Lower lobe of right lung (tissue), 2 donors: ENCODE data around the gene SCTR. TPM values are rescaled to one million over a fixed set of nuclear protein-coding genes. Genes with fewer than 3 reads are reported as not detected.

Experiments
- ATAC-seq, 2 donors: fragments of 200-7000 bp; cut with Tn5 transposase; one replicate each; pipeline ENCODE4 v1.9.1; 2020 to 2022; ENCODE audit warnings: mild to moderate bottlenecking in 2 of 2, moderate library complexity in 2 of 2
- DNase-seq: peaks from one replicate; pipeline ENCODE4 v3.0.0-alpha.2; 2020
- H3K27ac ChIP-seq: fragments of 200-600 bp; one replicate; pipeline ENCODE4 v1.8.0; 2022
- H3K27me3 ChIP-seq: fragments of 200-600 bp; one replicate; pipeline ENCODE4 v1.8.0; 2022; ENCODE audit warnings: low read depth
- H3K36me3 ChIP-seq: fragments of 200-600 bp; one replicate; pipeline ENCODE4 v1.8.0; 2022; ENCODE audit warnings: mild to moderate bottlenecking
- H3K4me1 ChIP-seq: fragments of 200-600 bp; one replicate; pipeline ENCODE4 v1.8.0; 2022
- H3K4me3 ChIP-seq: fragments of 200-600 bp; one replicate; pipeline ENCODE4 v1.8.0; 2022; ENCODE audit warnings: mild to moderate bottlenecking
- H3K9me3 ChIP-seq: fragments of 200-600 bp; one replicate; pipeline ENCODE4 v1.8.0; 2022
- intact Hi-C: fragments of 100-400 bp; cut with DNase I; formaldehyde crosslinking; loops from one replicate; pipeline ENCODE4 v1.11.0; 2022
- total RNA-seq: library from RNA; stranded (reverse); fragmentation: NEBNext Ultra II Directional; extraction: Animal tissue kit (Norgen Biotek cat#: 25700); gene quantifications from one replicate; pipeline ENCODE4 v1.2.1, GENCODE V29; 2021
- TF ChIP-seq, protein P1 (sequence below): fragments of 200-600 bp; IDR thresholded peaks from one replicate; pipeline ENCODE4 v1.8.0; 2022; ENCODE audit warnings: antibody characterized with exemption, mild to moderate bottlenecking
- donor health status: DM: no; HTN: yes; CAD: no; lungs with severe emphysema.

The SCTR gene
- total RNA-seq, 1 donor from 2014 or later, result 13.2 TPM

GRCh38 chr2:119442850-119443249, 81.4 kb downstream of the SCTR start:
- no peak for ATAC-seq
- H3K36me3 ChIP-seq, result no peaks in the 10 kb centered on the region
- TF ChIP-seq, protein P1, sequence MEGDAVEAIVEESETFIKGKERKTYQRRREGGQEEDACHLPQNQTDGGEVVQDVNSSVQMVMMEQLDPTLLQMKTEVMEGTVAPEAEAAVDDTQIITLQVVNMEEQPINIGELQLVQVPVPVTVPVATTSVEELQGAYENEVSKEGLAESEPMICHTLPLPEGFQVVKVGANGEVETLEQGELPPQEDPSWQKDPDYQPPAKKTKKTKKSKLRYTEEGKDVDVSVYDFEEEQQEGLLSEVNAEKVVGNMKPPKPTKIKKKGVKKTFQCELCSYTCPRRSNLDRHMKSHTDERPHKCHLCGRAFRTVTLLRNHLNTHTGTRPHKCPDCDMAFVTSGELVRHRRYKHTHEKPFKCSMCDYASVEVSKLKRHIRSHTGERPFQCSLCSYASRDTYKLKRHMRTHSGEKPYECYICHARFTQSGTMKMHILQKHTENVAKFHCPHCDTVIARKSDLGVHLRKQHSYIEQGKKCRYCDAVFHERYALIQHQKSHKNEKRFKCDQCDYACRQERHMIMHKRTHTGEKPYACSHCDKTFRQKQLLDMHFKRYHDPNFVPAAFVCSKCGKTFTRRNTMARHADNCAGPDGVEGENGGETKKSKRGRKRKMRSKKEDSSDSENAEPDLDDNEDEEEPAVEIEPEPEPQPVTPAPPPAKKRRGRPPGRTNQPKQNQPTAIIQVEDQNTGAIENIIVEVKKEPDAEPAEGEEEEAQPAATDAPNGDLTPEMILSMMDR, result no peak
- no peak overlapping the region for H3K27ac ChIP-seq
- intact Hi-C loops, result no loop called here
- H3K9me3 ChIP-seq, result no peaks in the 10 kb centered on the region
- no peaks in the 10 kb centered on the region for H3K27me3 ChIP-seq
- H3K4me3 ChIP-seq, result no peak overlapping the region
- DNase-seq, result no peak
- H3K4me1 ChIP-seq, result no peaks in the 10 kb centered on the region

DNA sequence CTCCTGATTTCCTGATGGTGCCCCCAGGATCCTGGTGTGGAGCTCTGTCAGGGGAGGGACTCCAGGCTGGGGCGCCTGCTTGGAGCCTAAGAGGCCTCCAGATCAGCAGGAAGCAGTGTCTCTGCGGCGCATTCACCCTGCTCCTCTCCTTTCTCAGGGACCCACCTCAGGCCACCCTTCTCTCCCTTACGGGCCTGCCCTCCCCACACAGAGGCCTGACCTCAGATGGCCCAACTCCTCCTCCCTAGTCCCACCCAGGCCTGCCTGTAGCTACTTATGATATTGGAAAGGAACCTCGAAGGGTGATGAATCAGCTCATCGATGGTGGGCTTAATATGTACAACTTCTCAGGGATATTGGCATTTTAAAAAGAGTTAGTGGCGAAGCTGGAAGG, 82.1 kb downstream of the SCTR start:
- intact Hi-C loops, result no loop called here
- ATAC-seq, result no peak
- H3K4me3 ChIP-seq, result no peak overlapping the region
- no peak for DNase-seq
- H3K27me3 ChIP-seq, result no peaks in the 10 kb centered on the region
- no peaks in the 10 kb centered on the region for H3K9me3 ChIP-seq
- TF ChIP-seq, protein P1, result no peak
- H3K27ac ChIP-seq, result no peak overlapping the region
- no peaks in the 10 kb centered on the region for H3K4me1 ChIP-seq
- H3K36me3 ChIP-seq, result peaks cover 4% of the 10 kb centered on the region

DNA sequence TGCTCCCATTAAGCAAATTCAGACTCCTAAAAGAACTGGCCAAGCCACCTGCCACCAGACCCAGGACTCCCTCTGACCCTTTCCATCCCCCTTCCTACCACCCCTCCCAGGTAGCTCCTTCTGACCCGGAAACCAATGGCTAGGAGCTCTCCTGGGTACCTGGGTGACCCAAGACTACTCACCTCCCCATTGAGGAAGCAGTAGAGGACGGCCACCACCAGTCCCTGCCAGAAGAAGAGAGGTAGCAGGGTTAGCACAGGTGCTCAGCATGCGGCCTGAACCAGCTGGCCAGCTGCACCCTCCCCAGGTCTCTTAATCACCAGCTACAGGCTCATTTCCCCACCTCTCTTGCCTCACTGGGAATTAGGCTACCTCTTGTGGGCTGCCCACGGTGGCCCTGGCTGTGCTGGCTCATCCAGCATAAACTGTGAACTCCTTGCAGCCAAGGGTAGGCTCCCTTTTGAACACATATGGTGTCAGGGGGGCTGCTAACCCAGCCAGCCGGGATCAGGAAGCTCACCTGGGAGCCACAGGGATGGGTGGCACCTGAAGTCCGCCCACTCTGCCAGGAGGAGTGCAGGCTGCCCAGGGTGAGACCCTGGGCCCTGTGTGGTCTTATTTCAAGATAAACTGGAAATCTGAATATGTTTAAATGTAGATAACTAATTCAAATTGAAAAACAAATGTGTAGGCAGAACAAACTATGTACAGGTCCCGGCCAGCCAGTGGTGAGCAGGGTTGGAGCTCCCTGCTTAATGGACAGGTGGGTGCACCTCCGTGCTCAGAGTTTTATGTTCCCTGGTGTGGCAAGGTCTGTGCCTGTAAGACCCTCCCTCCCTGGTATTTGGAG, 82.7 kb downstream of the SCTR start:
- H3K27me3 ChIP-seq, result no peaks in the 10 kb centered on the region
- TF ChIP-seq, protein P1, result no peak
- no peaks in the 10 kb centered on the region for H3K4me1 ChIP-seq
- H3K27ac ChIP-seq, result no peak overlapping the region
- intact Hi-C loops, result no loop called here
- DNase-seq (no peak), ATAC-seq (peak in 1 of 2 donors; percentile 22)
- H3K36me3 ChIP-seq, result peaks cover 9% of the 10 kb centered on the region
- no peaks in the 10 kb centered on the region for H3K9me3 ChIP-seq
- no peak overlapping the region for H3K4me3 ChIP-seq

GRCh38 chr2:119440873-119441272, 83.4 kb downstream of the SCTR start:
- ATAC-seq (no peak), DNase-seq (no peak)
- H3K36me3 ChIP-seq, result peaks cover 9% of the 10 kb centered on the region
- H3K27ac ChIP-seq, result no peak overlapping the region
- peaks cover 5% of the 10 kb centered on the region for H3K4me1 ChIP-seq
- TF ChIP-seq, protein P1, result no peak
- H3K27me3 ChIP-seq, result no peaks in the 10 kb centered on the region
- H3K4me3 ChIP-seq, result no peak overlapping the region
- H3K9me3 ChIP-seq, result no peaks in the 10 kb centered on the region
- intact Hi-C loops, result no loop called here

DNA sequence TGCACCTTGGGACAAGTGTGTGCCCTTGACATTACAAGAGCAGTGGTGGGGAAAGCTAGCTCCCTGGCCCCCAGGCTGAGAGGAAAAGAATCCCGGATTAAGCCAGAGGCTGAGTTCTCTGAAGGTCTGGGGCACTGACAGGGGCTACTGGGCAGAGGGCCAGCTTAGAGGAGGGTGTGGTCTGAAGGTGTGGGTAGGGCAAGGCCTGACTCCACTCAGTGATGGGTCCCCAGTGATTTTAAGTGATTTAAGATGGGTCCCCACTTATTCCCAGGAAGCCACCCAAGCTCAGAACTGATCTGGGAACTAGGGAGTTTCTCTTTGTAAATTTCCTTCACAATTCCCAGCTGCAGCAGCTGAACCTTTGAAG, 83.8 kb downstream of the SCTR start:
- no peak for ATAC-seq
- Histone ChIP-seq H3K36me3 (peaks cover 9% of the 10 kb centered on the region), H3K27ac (no peak overlapping the region), H3K4me1 (peaks cover 8% of the 10 kb centered on the region), H3K27me3 (no peaks in the 10 kb centered on the region), H3K9me3 (no peaks in the 10 kb centered on the region), H3K4me3 (no peak overlapping the region)
- intact Hi-C loops, result no loop called here
- no peak for DNase-seq
- TF ChIP-seq, protein P1, result no peak
